Neuronal stem cell (in vitro differentiated cells): ENCODE measurements around the gene GNG8.

Experiments used
- DNase-seq: peaks from one replicate; pipeline ENCODE4 v3.0.0-alpha.2; 2013; ENCODE audit warnings: low spot score
- H2AFZ ChIP-seq: one replicate; pipeline ENCODE4 v1.6.1; 2013; ENCODE audit warnings: mild to moderate bottlenecking, low read length, inconsistent platforms
- H2AK5ac ChIP-seq: 2 replicates; pipeline ENCODE4 v1.6.1; 2013; ENCODE audit warnings: low read depth, mild to moderate bottlenecking, inconsistent platforms, low read length, moderate library complexity, mixed read lengths
- H2BK120ac ChIP-seq: 2 replicates; pipeline ENCODE4 v1.6.1; 2013; ENCODE audit warnings: low read depth, mild to moderate bottlenecking, inconsistent platforms, low read length, moderate library complexity, mixed read lengths
- H2BK12ac ChIP-seq: one replicate; pipeline ENCODE4 v1.6.1; 2013; ENCODE audit warnings: low read length, inconsistent platforms
- H2BK15ac ChIP-seq: 2 replicates; pipeline ENCODE4 v1.6.1; 2013; ENCODE audit warnings: mild to moderate bottlenecking, low read length, inconsistent platforms, mixed read lengths
- H2BK5ac ChIP-seq: one replicate; pipeline ENCODE4 v1.6.1; 2013; ENCODE audit warnings: inconsistent platforms, mild to moderate bottlenecking, low read length, moderate library complexity
- H3K14ac ChIP-seq: one replicate; pipeline ENCODE4 v1.6.1; 2013; ENCODE audit warnings: low read length, inconsistent platforms
- H3K18ac ChIP-seq: 2 replicates; pipeline ENCODE4 v1.6.1; 2013; ENCODE audit warnings: low read length, inconsistent platforms
- H3K23ac ChIP-seq: 2 replicates; pipeline ENCODE4 v1.6.1; 2013; ENCODE audit warnings: low read depth, mild to moderate bottlenecking, mixed read lengths, low read length, inconsistent platforms; ENCODE audit not compliant: poor library complexity
- H3K27ac ChIP-seq: replicated peaks from 3 replicates; pipeline ENCODE4 v1.5.1; 2013; ENCODE audit warnings: low read length, inconsistent platforms
- H3K27me3 ChIP-seq, 3 experiments: 2 replicates each; pipeline ENCODE4 v1.6.1; 2013; ENCODE audit warnings: low read length in 3 of 3, mild to moderate bottlenecking in 2 of 3, inconsistent platforms in 1 of 3, low read depth in 1 of 3, mixed read lengths in 1 of 3, moderate library complexity in 1 of 3; ENCODE audit not compliant: control insufficient read depth in 3 of 3, insufficient read depth in 3 of 3
- H3K36me3 ChIP-seq, 2 donors: replicated peaks in 1 of 2; 2 replicates each; pipeline ENCODE4 v1.6.1; 2013; ENCODE audit warnings: low read length in 2 of 2; ENCODE audit not compliant: control insufficient read depth in 2 of 2, insufficient read depth in 2 of 2
- H3K4ac ChIP-seq: 2 replicates; pipeline ENCODE4 v1.6.1; 2013; ENCODE audit warnings: inconsistent platforms, mild to moderate bottlenecking, low read length, moderate library complexity
- H3K4me1 ChIP-seq, 2 donors: 1 replicate in 1 of 2; 2 replicates in 1 of 2; pipeline ENCODE4 v1.6.1; 2013; ENCODE audit warnings: low read length in 2 of 2, low read depth in 1 of 2; ENCODE audit not compliant: control insufficient read depth in 2 of 2, insufficient read depth in 1 of 2
- H3K4me2 ChIP-seq: one replicate; pipeline ENCODE4 v1.6.1; 2013; ENCODE audit warnings: mild to moderate bottlenecking, low read length, inconsistent platforms; ENCODE audit not compliant: insufficient read depth, poor library complexity, severe bottlenecking
- H3K4me3 ChIP-seq, 2 donors: 2 replicates each; pipeline ENCODE4 v1.5.1; 2013; ENCODE audit warnings: low read length in 2 of 2, mild to moderate bottlenecking in 2 of 2, inconsistent platforms in 1 of 2, moderate library complexity in 1 of 2
- H3K79me1 ChIP-seq: one replicate; pipeline ENCODE4 v1.6.1; 2013; ENCODE audit warnings: low read depth, mild to moderate bottlenecking, inconsistent platforms, low read length, moderate library complexity
- H3K9ac ChIP-seq: one replicate; pipeline ENCODE4 v1.6.1; 2013; ENCODE audit warnings: mild to moderate bottlenecking, low read depth, low read length, inconsistent platforms; ENCODE audit not compliant: poor library complexity
- H3K9me3 ChIP-seq, 2 donors: replicated peaks in 1 of 2; 2 replicates each; pipeline versions ENCODE3 to v1.6.1; 2013; ENCODE audit warnings: low read length in 2 of 2, mild to moderate bottlenecking in 2 of 2, inconsistent platforms in 1 of 2, low read depth in 1 of 2, mixed read lengths in 1 of 2, moderate library complexity in 1 of 2; ENCODE audit not compliant: control insufficient read depth in 2 of 2, insufficient read depth in 1 of 2
- H4K8ac ChIP-seq: one replicate; pipeline ENCODE4 v1.6.1; 2013; ENCODE audit warnings: low read depth, mild to moderate bottlenecking, inconsistent platforms, low read length, moderate library complexity
- H4K91ac ChIP-seq: one replicate; pipeline ENCODE4 v1.6.1; 2013; ENCODE audit warnings: low read length, low read depth, mild to moderate bottlenecking, inconsistent platforms; ENCODE audit not compliant: poor library complexity
- WGBS, 2 donors: extraction: QIAGEN DNeasy Blood & Tissue Kit; methylation state at CpG; one replicate each; pipeline ENCODE4 v1.1.7; 2013; ENCODE audit warnings: missing lambda C conversion rate in 2 of 2, mixed read lengths in 1 of 2; ENCODE audit not compliant: insufficient read length in 2 of 2, insufficient replicate concordance in 1 of 2; ENCODE audit errors: extremely low coverage in 2 of 2; 5-methylcytosine and 5-hydroxymethylcytosine counted together

GNG8 gene

GRCh38 chr19:46604781-46605355, 31.1 kb downstream of the GNG8 start:
- Histone ChIP-seq H2AK5ac (no peak overlapping the region), H3K4me3 (no peak overlapping the region), H4K91ac (no peak overlapping the region), H4K8ac (no peak overlapping the region), H3K4me2 (no peak overlapping the region), H3K36me3 (peaks cover 47 to 70% of the 10 kb centered on the region in 2 donors), H3K27me3 (no peaks in the 10 kb centered on the region), H2BK15ac (no peak overlapping the region), H2BK120ac (no peak overlapping the region), H3K4me1 (peaks cover 9 to 20% of the 10 kb centered on the region in 2 donors), H3K9me3 (peaks cover 0 to 5% of the 10 kb centered on the region in 2 donors), H3K4ac (no peak overlapping the region), H3K18ac (peak overlapping the region; percentile 18), H3K9ac (no peak overlapping the region), H2BK12ac (no peak overlapping the region), H3K27ac (no peak overlapping the region), H2BK5ac (no peak overlapping the region), H3K23ac (peak overlapping the region; percentile 11), H2AFZ (no peak overlapping the region), H3K14ac (no peak overlapping the region), H3K79me1 (peaks cover 30% of the 10 kb centered on the region)
- no CpG with 5 or more reads among the region's 13 CpGs for WGBS, 2 donors
- no peak for DNase-seq

GRCh38 chr19:46603752-46604231, 32.2 kb downstream of the GNG8 start:
- peak overlapping the region in 1 of 2 donors; percentile 5 for H3K4me3 ChIP-seq
- peaks cover 5% of the 10 kb centered on the region in 2 donors for H3K9me3 ChIP-seq
- no peak overlapping the region for H4K91ac ChIP-seq
- H3K4me1 ChIP-seq: peaks cover 9 to 20% of the 10 kb centered on the region in 2 donors
- H3K4me2 ChIP-seq: no peak overlapping the region
- peak overlapping the region; percentile 25 for H3K23ac ChIP-seq
- no peak for DNase-seq
- no peak overlapping the region for H2AFZ ChIP-seq
- WGBS, 2 donors: no CpG with 5 or more reads among the region's 9 CpGs
- H2BK12ac ChIP-seq: no peak overlapping the region
- no peak overlapping the region for H3K4ac ChIP-seq
- H3K27me3 ChIP-seq: no peaks in the 10 kb centered on the region
- H3K14ac ChIP-seq: no peak overlapping the region
- peaks cover 37 to 59% of the 10 kb centered on the region in 2 donors for H3K36me3 ChIP-seq
- no peak overlapping the region for H4K8ac ChIP-seq
- no peak overlapping the region for H2BK15ac ChIP-seq
- H2AK5ac ChIP-seq: no peak overlapping the region
- H3K18ac ChIP-seq: peak overlapping the region; percentile 46
- no peak overlapping the region for H2BK120ac ChIP-seq
- H2BK5ac ChIP-seq: peak overlapping the region; percentile 44
- H3K79me1 ChIP-seq: peaks cover 27% of the 10 kb centered on the region
- H3K27ac ChIP-seq: no peak overlapping the region
- no peak overlapping the region for H3K9ac ChIP-seq

GRCh38 chr19:46603195-46603637, 32.8 kb downstream of the GNG8 start:
- H2BK15ac ChIP-seq: no peak overlapping the region
- H4K91ac ChIP-seq: no peak overlapping the region
- WGBS, 2 donors: no CpG with 5 or more reads among the region's 2 CpGs
- H3K27ac ChIP-seq: no peak overlapping the region
- no peak overlapping the region for H3K18ac ChIP-seq
- no peak overlapping the region for H2BK120ac ChIP-seq
- no peak overlapping the region for H2BK5ac ChIP-seq
- H2BK12ac ChIP-seq: no peak overlapping the region
- peaks cover 9 to 20% of the 10 kb centered on the region in 2 donors for H3K4me1 ChIP-seq
- no peak for DNase-seq
- peak overlapping the region; percentile 71 for H2AK5ac ChIP-seq
- peaks cover 31 to 53% of the 10 kb centered on the region in 2 donors for H3K36me3 ChIP-seq
- peaks cover 27% of the 10 kb centered on the region for H3K79me1 ChIP-seq
- peak overlapping the region; percentile 50 for H3K9ac ChIP-seq
- H3K4me2 ChIP-seq: peak overlapping the region; percentile 77
- H2AFZ ChIP-seq: no peak overlapping the region
- no peak overlapping the region for H3K14ac ChIP-seq
- no peak overlapping the region for H4K8ac ChIP-seq
- peak overlapping the region; percentile 58 for H3K23ac ChIP-seq
- H3K4ac ChIP-seq: no peak overlapping the region
- no peaks in the 10 kb centered on the region for H3K27me3 ChIP-seq
- peaks cover 5 to 7% of the 10 kb centered on the region in 2 donors for H3K9me3 ChIP-seq
- peak overlapping the region in 1 of 2 donors; percentile 83 for H3K4me3 ChIP-seq

- Histone ChIP-seq H4K8ac (no peak overlapping the region), H2BK120ac (no peak overlapping the region), H2BK12ac (no peak overlapping the region), H2BK5ac (peak overlapping the region; percentile 53), H3K27me3 (no peaks in the 10 kb centered on the region), H2AFZ (no peak overlapping the region), H2AK5ac (peak overlapping the region; percentile 71), H3K36me3 (peaks cover 25 to 47% of the 10 kb centered on the region in 2 donors), H3K9me3 (peaks cover 5 to 7% of the 10 kb centered on the region in 2 donors), H3K4me1 (peaks cover 9 to 20% of the 10 kb centered on the region in 2 donors), H3K9ac (peak overlapping the region; percentile 50), H4K91ac (peak overlapping the region; percentile 7), H3K79me1 (peaks cover 27% of the 10 kb centered on the region), H3K18ac (peak overlapping the region; percentile 44), H2BK15ac (peak overlapping the region; percentile 72), H3K4ac (no peak overlapping the region), H3K23ac (peak overlapping the region; percentile 58), H3K4me3 (peak overlapping the region; percentile 83 to 96), H3K4me2 (peak overlapping the region; percentile 77), H3K27ac (no peak overlapping the region), H3K14ac (peak overlapping the region; percentile 50)
- DNase-seq: no peak
- no CpG with 5 or more reads among the region's 23 CpGs for WGBS, 2 donors
Measured at GRCh38 chr19:46602392-46603194, 33.4 kb downstream of the GNG8 start.
